Epithelial cell of prostate (primary cell): Measurements from ENCODE around the gene ZNF436.

ENCODE experiments used
- DNase-seq: peaks from one replicate; pipeline ENCODE4 v3.0.0-alpha.2; 2011; ENCODE audit warnings: low read depth, low spot score
- H3K27ac ChIP-seq: fragments of 450-650 bp; 2 replicates; pipeline ENCODE4 v1.5.1; 2017; ENCODE audit warnings: mild to moderate bottlenecking

The ZNF436 gene

GRCh38 chr1:23367791-23368561 lies 1.7 kb downstream of the ZNF436 start:
- peak overlapping the region; percentile 91 for H3K27ac ChIP-seq
- DNase-seq, result peak; percentile 95

- DNase-seq, result no peak
- H3K27ac ChIP-seq, result peak overlapping the region; percentile 91
Observed at GRCh38 chr1:23367451-23367790, 2.2 kb downstream of the ZNF436 start.

GRCh38 chr1:23366598-23366997 lies 3.0 kb downstream of the ZNF436 start:
- peak overlapping the region; percentile 91 for H3K27ac ChIP-seq
- peak; percentile 66 for DNase-seq

GRCh38 chr1:23366146-23366545 lies 3.5 kb downstream of the ZNF436 start:
- DNase-seq, result no peak
- peak overlapping the region; percentile 91 for H3K27ac ChIP-seq

- no peak for DNase-seq
- no peak overlapping the region for H3K27ac ChIP-seq
Observed at GRCh38 chr1:23362218-23362713, 7.4 kb downstream of the ZNF436 start.

GRCh38 chr1:23358310-23358875 lies 11.2 kb downstream of the ZNF436 start:
- no peak for DNase-seq
- no peak overlapping the region for H3K27ac ChIP-seq

DNA sequence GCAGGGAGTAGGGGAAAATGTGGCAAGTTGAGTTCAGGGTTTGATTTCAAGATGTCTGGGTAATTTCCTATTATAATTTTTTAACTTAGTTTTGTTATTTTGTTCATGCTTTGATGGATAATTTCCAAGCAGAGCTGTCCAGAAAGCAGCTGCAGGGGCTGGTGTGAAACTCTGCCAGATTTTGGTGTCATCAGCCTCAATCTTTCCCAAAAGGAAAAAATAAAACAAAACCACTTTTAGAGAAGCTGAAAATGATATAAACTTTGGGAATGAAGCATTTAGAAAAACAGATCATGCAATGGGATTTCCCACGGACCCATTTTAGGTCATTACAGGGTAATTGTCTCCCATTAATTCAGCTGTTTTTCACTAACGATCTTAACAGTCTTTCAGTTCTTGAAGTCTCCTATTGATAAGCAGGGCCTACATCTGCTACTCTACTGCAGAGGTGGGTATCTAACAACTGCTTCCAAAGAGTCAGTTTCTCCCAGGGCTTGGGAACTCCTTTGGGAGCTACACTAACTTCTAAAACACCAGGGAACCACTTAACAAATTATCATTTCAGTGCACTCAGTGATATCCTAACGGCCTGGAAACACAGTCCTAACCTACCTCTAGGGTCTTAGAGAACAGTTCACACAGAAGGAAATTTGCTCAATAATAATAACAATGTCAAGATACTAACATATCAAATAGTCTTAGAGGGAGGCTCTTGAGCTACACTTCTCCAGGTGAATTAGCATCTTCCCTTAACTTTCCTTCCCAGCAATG lies 12.3 kb downstream of the ZNF436 start:
- H3K27ac ChIP-seq, result no peak overlapping the region
- DNase-seq, result no peak

DNA sequence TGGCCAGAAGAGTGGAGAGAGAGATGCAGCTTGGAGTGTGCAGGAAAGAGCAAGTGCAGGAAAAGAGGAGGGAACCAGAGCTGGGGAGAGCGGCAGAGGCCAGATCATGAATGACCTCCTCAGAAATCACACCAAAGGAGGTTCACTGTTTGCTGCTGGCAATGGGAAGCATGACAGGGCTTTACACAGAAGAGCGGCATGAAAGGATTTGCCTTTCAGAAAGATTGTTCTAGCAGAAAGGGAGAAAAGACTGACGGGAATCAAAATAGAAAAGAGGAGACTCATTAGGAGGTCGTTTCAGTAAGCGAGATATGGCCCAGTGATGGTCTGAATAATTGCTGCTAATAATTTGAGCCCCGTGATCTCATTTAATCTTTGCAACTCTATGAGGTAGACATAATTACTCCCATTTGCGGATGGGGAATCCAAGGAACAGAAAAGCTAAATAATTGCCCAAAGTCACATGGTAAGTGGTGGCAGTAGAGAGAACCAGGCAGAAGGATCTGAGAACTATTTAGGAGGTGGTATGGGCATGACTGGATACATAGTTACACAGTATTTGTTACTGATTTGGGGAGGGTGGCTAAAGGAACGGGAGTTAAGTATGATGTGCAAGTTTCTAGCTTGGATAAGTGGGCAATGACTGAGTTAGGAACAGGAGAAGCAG lies 13.0 kb downstream of the ZNF436 start:
- DNase-seq, result no peak
- no peak overlapping the region for H3K27ac ChIP-seq

DNA sequence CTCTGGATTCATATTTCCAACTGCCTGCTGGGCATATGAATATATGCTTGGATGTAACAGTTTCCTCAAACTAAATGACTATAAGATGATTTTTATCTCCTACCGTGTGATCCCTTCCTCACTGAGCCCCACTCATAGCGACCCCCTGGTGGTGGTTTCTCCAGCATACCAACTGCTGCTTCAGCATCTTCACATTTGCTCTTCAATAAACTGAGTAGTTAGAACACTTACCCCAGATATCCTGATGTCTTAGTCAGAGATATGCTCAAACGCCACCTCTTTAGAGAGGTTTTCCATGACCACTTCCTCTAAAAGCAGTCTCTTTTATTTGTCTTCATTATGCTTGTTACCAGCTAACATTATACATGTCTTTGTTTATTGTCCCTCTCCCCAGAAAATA lies 15.4 kb downstream of the ZNF436 start:
- no peak overlapping the region for H3K27ac ChIP-seq
- no peak for DNase-seq

GRCh38 chr1:23352096-23352695 lies 17.4 kb downstream of the ZNF436 start:
- H3K27ac ChIP-seq, result no peak overlapping the region
- no peak for DNase-seq

DNA sequence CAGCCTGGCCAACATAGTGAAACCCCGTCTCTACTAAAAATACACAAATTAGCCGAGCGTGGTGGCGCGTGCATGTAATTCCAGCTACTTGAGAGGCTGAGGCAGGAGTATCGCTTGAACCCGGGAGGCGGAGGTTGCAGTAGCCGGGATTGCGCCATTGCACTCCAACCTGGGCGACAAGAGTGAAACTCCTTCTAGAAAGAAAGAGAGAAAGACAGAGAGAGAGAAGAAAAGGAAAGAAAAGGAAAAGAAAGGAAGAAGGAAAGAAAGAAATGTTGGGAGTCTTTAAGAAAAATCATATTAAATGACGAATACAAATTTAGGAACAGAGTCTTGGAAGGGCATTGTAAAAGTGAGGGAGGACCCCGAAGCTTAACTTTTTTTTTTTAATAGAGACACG lies 23.7 kb downstream of the ZNF436 start:
- no peak overlapping the region for H3K27ac ChIP-seq
- DNase-seq, result no peak

GRCh38 chr1:23344987-23345472 lies 24.6 kb downstream of the ZNF436 start:
- peak overlapping the region; percentile 89 for H3K27ac ChIP-seq
- DNase-seq, result no peak

- DNase-seq, result peak; percentile 99
- H3K27ac ChIP-seq, result peak within 1 kb of the TSS; percentile 89
Observed at GRCh38 chr1:23344111-23344986, 25.3 kb downstream of the ZNF436 start, which contains the start of gene HNRNPR. TSS of gene HNRNPR (minus strand) at chr1:23344284. CDS start at chr1:23341008, 3,276 bp downstream.

DNA sequence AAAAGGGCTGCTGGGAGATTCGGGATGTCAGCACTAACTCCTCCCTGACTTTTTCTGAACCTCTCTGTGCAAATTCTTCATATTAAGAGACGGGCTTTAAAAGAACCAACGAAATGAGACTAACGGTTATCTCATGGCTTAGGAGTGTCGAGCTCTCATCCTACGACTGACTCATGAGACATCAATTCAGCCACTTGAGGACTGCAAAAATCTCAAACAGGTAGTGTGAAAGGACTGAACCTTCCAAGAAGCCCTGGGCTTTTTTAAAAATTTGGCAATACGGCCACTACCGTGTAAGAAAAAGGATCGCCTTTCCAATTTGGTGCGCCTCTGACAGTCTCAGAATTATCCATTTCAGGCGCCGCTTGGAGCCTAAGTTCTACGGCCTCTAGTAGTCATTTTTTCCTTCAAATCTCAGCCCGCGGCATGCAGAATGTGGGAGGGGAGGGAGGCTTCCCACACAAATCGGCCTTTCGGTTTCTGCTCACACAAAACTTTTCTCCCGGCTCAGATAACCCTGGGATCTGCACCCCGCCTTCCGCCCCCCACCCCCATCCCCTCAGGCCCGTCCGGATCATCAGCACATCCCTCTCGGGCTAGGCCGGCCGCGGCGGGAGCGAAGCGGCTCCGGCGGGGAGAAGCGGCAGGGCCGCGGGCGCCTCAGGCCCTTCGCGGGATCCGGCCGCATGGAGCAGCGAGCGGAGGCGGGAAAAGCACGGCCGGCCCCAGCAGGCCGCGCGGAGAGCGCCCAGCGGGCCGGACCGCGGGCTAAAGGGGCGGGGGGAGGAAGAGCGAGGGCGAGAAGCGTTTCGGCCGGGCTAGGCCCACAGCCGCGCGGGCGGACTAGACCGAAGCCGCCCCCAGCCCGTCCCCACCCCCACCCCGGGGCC lies 26.2 kb downstream of the ZNF436 start:
- no peak for DNase-seq
- H3K27ac ChIP-seq, result peak overlapping the region; percentile 89

DNA sequence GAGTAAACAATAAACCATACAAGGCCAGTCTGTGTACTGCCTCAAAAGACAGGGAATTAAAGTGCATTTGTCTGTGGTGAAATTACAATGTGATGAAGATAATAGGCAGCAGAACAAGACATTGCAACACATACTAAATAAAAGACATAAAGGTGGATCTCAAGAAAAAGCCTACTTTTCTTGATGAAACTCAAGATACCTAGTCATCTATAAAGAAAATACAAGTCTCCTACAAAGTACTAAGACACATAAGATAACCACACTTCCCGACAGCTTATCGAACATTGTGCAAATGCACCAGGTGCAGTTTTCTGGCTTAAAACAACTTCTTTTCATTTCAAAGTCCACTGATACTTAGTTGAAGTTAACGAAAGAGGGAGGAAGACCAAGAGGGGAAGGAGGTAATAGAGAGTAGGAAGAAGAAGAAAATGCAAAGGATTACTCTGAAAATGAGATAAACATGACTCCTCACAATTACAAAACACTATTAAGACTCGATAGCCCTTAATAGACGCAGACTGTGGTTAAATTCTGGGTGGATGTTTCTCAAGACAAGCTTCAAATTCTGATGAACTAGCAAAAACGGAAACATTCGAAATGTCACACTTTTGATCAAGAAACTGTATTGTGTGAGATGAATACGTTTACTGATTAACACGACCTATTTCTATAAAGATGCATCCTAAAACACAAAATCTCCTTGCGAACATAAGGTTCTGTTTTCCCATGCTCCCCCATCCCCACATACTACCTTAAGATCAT lies 27.5 kb downstream of the ZNF436 start:
- DNase-seq, result no peak
- no peak overlapping the region for H3K27ac ChIP-seq

- DNase-seq, result no peak
- no peak overlapping the region for H3K27ac ChIP-seq
Observed at GRCh38 chr1:23339632-23340031, 30.0 kb downstream of the ZNF436 start.

DNA sequence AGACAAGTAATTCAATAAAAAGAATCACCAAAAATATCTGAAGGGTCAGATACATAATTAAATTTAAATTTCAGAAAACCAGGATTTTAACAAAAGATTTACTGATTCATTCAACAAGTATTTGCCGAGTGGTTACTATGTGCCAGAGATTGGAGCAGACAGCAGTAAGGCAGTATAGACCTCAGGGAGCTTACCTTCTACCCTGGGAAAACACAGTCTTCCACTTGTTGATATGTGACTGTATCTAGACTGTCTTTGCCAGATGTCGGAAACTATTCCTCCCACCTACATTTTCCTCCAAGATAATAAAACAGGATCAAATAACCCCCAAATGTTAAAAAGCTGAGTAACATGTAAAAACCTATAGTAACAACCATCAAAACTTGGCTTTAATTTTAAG lies 31.8 kb downstream of the ZNF436 start:
- DNase-seq, result no peak
- no peak overlapping the region for H3K27ac ChIP-seq
